Measurements from ENCODE around the gene AXIN1.
"Not testable (repeated sequence)": the region's sequence is repeated elsewhere in the genome, so short reads cannot be mapped to it uniquely, and the experiment has no call there.

AXIN1 gene

GRCh38 chr16:262121-262745, 90.3 kb downstream of the AXIN1 start:
- no peak for DNase-seq

- no peak for DNase-seq
Measured at GRCh38 chr16:261031-261691, 91.4 kb downstream of the AXIN1 start.

- no peak for DNase-seq
Measured at GRCh38 chr16:260326-260725, 92.2 kb downstream of the AXIN1 start.

- DNase-seq = no peak
Measured at GRCh38 chr16:259814-260253, 92.7 kb downstream of the AXIN1 start.

GRCh38 chr16:259226-259625, 93.3 kb downstream of the AXIN1 start:
- DNase-seq = no peak

- not testable (repeated sequence) for DNase-seq
Measured at GRCh38 chr16:258091-258490, 94.4 kb downstream of the AXIN1 start.

GRCh38 chr16:255183-255582, 97.3 kb downstream of the AXIN1 start:
- DNase-seq = no peak

GRCh38 chr16:254461-254860, 98.1 kb downstream of the AXIN1 start:
- DNase-seq = no peak

GRCh38 chr16:253833-254232, 98.7 kb downstream of the AXIN1 start:
- no peak for DNase-seq

GRCh38 chr16:252366-253337, 99.9 kb downstream of the AXIN1 start:
- peak; percentile 38 for DNase-seq

- DNase-seq = no peak
Measured at GRCh38 chr16:249431-249830, 103.1 kb downstream of the AXIN1 start.

GRCh38 chr16:247027-247426, 105.5 kb downstream of the AXIN1 start:
- DNase-seq = no peak

- no peak for DNase-seq
Measured at GRCh38 chr16:245105-245504, 107.4 kb downstream of the AXIN1 start.

- DNase-seq = no peak
Measured at GRCh38 chr16:243348-243747, 109.2 kb downstream of the AXIN1 start.

- DNase-seq = no peak
Measured at GRCh38 chr16:242281-242680, 110.2 kb downstream of the AXIN1 start.

- DNase-seq = no peak
Measured at GRCh38 chr16:240559-240958, 112.0 kb downstream of the AXIN1 start.

GRCh38 chr16:239948-240277, 112.6 kb downstream of the AXIN1 start:
- no peak for DNase-seq

All from CD4-positive, alpha-beta T cell treated with Interleukin-21 for 1 hour (primary cell).